ENCODE measurements around the gene AP1M1. TPM values are rescaled to one million over a fixed set of nuclear protein-coding genes. Genes with fewer than 3 reads are reported as not detected.

Gene AP1M1
- total RNA-seq, 1 experiment from 2014 or later = 30.3 TPM

GRCh38 chr19:16160943-16161560 lies 36.7 kb upstream of the AP1M1 start:
- no peaks in the 10 kb centered on the region for H3K9me3 ChIP-seq (ENCODE audit: control insufficient read depth, low read depth, low read length)
- H3K27me3 ChIP-seq (ENCODE audit: insufficient read depth, low read length) = no peaks in the 10 kb centered on the region
- TF ChIP-seq, protein P1, sequence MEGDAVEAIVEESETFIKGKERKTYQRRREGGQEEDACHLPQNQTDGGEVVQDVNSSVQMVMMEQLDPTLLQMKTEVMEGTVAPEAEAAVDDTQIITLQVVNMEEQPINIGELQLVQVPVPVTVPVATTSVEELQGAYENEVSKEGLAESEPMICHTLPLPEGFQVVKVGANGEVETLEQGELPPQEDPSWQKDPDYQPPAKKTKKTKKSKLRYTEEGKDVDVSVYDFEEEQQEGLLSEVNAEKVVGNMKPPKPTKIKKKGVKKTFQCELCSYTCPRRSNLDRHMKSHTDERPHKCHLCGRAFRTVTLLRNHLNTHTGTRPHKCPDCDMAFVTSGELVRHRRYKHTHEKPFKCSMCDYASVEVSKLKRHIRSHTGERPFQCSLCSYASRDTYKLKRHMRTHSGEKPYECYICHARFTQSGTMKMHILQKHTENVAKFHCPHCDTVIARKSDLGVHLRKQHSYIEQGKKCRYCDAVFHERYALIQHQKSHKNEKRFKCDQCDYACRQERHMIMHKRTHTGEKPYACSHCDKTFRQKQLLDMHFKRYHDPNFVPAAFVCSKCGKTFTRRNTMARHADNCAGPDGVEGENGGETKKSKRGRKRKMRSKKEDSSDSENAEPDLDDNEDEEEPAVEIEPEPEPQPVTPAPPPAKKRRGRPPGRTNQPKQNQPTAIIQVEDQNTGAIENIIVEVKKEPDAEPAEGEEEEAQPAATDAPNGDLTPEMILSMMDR (conservative IDR thresholded peaks at IDR 0.05) = no peak
- no peak overlapping the region for H2BK120ac ChIP-seq (ENCODE audit: low read depth, low read length, poor library complexity, severe bottlenecking)
- no peaks in the 10 kb centered on the region for H3K9me3 Mint-ChIP-seq
- no peak overlapping the region for H3K23ac ChIP-seq (ENCODE audit: insufficient read length, low read depth, low read length)
- no peak overlapping the region for H2AK5ac ChIP-seq (ENCODE audit: insufficient read length, low read length)
- H3K27ac Mint-ChIP-seq = no peak overlapping the region
- H3K14ac ChIP-seq (ENCODE audit: insufficient read depth, low read length) = no peak overlapping the region
- H3K27ac ChIP-seq (ENCODE audit: insufficient read length, low read depth, low read length) = no peak overlapping the region
- H3K36me3 Mint-ChIP-seq (ENCODE audit: insufficient read depth in 1 of 3, low read depth in 3 of 3) = no peaks in the 10 kb centered on the region
- no peaks in the 10 kb centered on the region for H3K4me1 Mint-ChIP-seq
- H3T11ph ChIP-seq (ENCODE audit: low read length) = no peak overlapping the region
- no peaks in the 10 kb centered on the region for H3K23me2 ChIP-seq (ENCODE audit: insufficient read length, low read depth, low read length, poor library complexity, severe bottlenecking)
- DNase-seq = no peak
- H3K4ac ChIP-seq (ENCODE audit: low read depth, low read length) = no peak overlapping the region
- H2AFZ ChIP-seq (ENCODE audit: low read length) = no peak overlapping the region
- H3K79me2 ChIP-seq (ENCODE audit: insufficient read depth, low read length) = no peaks in the 10 kb centered on the region
- H3K4me1 ChIP-seq (ENCODE audit: insufficient read depth, low read length) = no peaks in the 10 kb centered on the region
- no peak overlapping the region for H3K4me2 ChIP-seq (ENCODE audit: insufficient read depth, insufficient read length, low read length)
- no peaks in the 10 kb centered on the region for H4K20me1 ChIP-seq (ENCODE audit: control insufficient read depth, insufficient read depth, insufficient read length)
- H3K79me1 ChIP-seq (ENCODE audit: insufficient read depth, low read depth, low read length, poor library complexity, severe bottlenecking) = no peaks in the 10 kb centered on the region
- no peak overlapping the region for H3K4me3 Mint-ChIP-seq
- no peak overlapping the region for H2BK15ac ChIP-seq (ENCODE audit: low read depth, low read length)
- H2BK12ac ChIP-seq (ENCODE audit: insufficient read length, low read depth, low read length) = no peak overlapping the region
- H3K9ac ChIP-seq (ENCODE audit: extremely low read depth, insufficient read length, low read length) = no peak overlapping the region
- H4K5ac ChIP-seq (ENCODE audit: insufficient read length, low read depth, low read length) = no peak overlapping the region
- WGBS (ENCODE audit: extremely low coverage, insufficient read length, low lambda C conversion rate) = no CpG with 5 or more reads among the region's 14 CpGs
- H3K18ac ChIP-seq (ENCODE audit: insufficient read length, low read depth, low read length) = no peak overlapping the region
- H4K91ac ChIP-seq (ENCODE audit: insufficient read length, low read depth, low read length) = no peak overlapping the region
- no peak overlapping the region for H2BK20ac ChIP-seq (ENCODE audit: low read depth, low read length, poor library complexity, severe bottlenecking)
- H3K27me3 Mint-ChIP-seq (ENCODE audit: low read depth) = no peaks in the 10 kb centered on the region; the same call in 1 of the 2 replicates
- no peak overlapping the region for H2BK5ac ChIP-seq (ENCODE audit: insufficient read length, low read length)
- no peak overlapping the region for H4K8ac ChIP-seq (replicated peaks; ENCODE audit: insufficient read length, low read depth, low read length)
- no peak overlapping the region for H3K56ac ChIP-seq (ENCODE audit: insufficient read length, low read depth, low read length)

Measured in H9 (cell line).